DOHH2 (cell line): ENCODE results near the gene KSR1.

Experiments used
- H3F3A ChIP-seq: fragments of 200-600 bp; sonication (generic), shearing (Covaris generic); 2 replicates; pipeline ENCODE4 v1.6.0; 2016; ENCODE audit warnings: antibody characterized with exemption, mild to moderate bottlenecking; ENCODE audit not compliant: control insufficient read depth, insufficient read depth
- H3K27ac ChIP-seq: fragments of 200-600 bp; sonication (generic); 2 replicates; pipeline ENCODE4 v1.5.1; 2014; ENCODE audit warnings: low read depth, mild to moderate bottlenecking, low read length, moderate library complexity
- H3K27me3 ChIP-seq: fragments of 200-600 bp; sonication (generic); 2 replicates; pipeline ENCODE4 v1.6.1; 2014; ENCODE audit warnings: mild to moderate bottlenecking, low read length, mixed read lengths; ENCODE audit not compliant: control insufficient read depth
- H3K36me3 ChIP-seq: fragments of 200-600 bp; sonication (generic); 2 replicates; pipeline ENCODE4 v1.6.1; 2014; ENCODE audit warnings: mild to moderate bottlenecking, low read length, moderate library complexity, mixed read lengths; ENCODE audit not compliant: control insufficient read depth
- H3K4me1 ChIP-seq: fragments of 200-600 bp; sonication (generic); 2 replicates; pipeline ENCODE4 v1.6.1; 2014; ENCODE audit warnings: mild to moderate bottlenecking, low read length, mixed read lengths; ENCODE audit not compliant: control insufficient read depth
- H3K4me2 ChIP-seq: fragments of 200-600 bp; sonication (generic); 2 replicates; pipeline ENCODE4 v1.6.0; 2014; ENCODE audit warnings: mild to moderate bottlenecking, low read length, moderate library complexity
- H3K4me3 ChIP-seq: fragments of 200-600 bp; sonication (generic); 2 replicates; pipeline ENCODE4 v1.5.1; 2014; ENCODE audit warnings: mild to moderate bottlenecking, low read length, mixed read lengths
- H3K79me2 ChIP-seq: fragments of 200-600 bp; sonication (generic); 2 replicates; pipeline ENCODE4 v1.6.1; 2014; ENCODE audit warnings: mild to moderate bottlenecking, low read length, mixed read lengths; ENCODE audit not compliant: control insufficient read depth
- H3K9me2 ChIP-seq: fragments of 200-600 bp; sonication (generic); replicated peaks from 2 replicates; pipeline ENCODE4 v1.6.1; 2014; ENCODE audit warnings: mild to moderate bottlenecking, low read length, mixed read lengths; ENCODE audit not compliant: control insufficient read depth
- H3K9me3 ChIP-seq: fragments of 200-600 bp; sonication (generic); 2 replicates; pipeline ENCODE4 v1.6.1; 2014; ENCODE audit warnings: antibody characterized with exemption, low read length, mixed read lengths; ENCODE audit not compliant: control insufficient read depth, insufficient read depth
- H4K20me1 ChIP-seq: fragments of 200-600 bp; sonication (generic); 2 replicates; pipeline ENCODE4 v1.6.0; 2014; ENCODE audit warnings: low read depth, mild to moderate bottlenecking, antibody characterized with exemption, low read length, moderate library complexity; ENCODE audit not compliant: control insufficient read depth, insufficient read depth
- EZH2phosphoT487 ChIP-seq: fragments of 200-600 bp; sonication (generic); IDR thresholded peaks from 2 replicates; pipeline ENCODE4 v1.6.1; 2017; ENCODE audit warnings: borderline replicate concordance, mild to moderate bottlenecking, antibody characterized with exemption, low read length, moderate library complexity, mixed read lengths
- TF ChIP-seq, protein P1 (sequence below): fragments of 200-600 bp; sonication (generic); IDR thresholded peaks from one replicate; pipeline ENCODE4 v1.5.1; 2014; ENCODE audit warnings: antibody characterized with exemption, mild to moderate bottlenecking, low read depth, low read length; ENCODE audit not compliant: poor library complexity, severe bottlenecking

Gene KSR1

DNA sequence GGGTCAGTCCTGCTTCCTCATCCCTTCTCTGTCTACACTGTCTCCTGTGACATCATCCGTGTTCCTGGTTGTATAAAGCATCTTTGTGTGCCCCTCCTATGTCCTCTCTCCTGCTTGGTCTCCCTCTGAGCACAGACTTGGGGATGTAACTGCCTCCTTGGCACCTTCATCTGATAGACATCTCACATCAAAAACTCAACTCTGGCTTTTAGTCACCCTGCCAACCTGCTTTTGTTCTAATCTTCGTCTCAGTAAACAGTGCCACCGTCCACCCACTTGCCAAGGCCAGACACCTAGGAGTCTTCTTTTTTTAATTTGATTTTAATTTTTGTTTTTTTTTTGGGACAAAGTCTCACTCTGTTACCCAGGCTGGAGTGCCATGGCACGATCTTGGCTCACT is 16.9 kb upstream of the KSR1 start:
- Histone ChIP-seq H3F3A (no peaks in the 10 kb centered on the region), H3K27me3 (no peaks in the 10 kb centered on the region), H4K20me1 (no peaks in the 10 kb centered on the region), H3K4me2 (no peak overlapping the region), H3K9me2 (no peaks in the 10 kb centered on the region), H3K4me3 (no peak overlapping the region), H3K79me2 (no peaks in the 10 kb centered on the region), H3K36me3 (no peaks in the 10 kb centered on the region), H3K4me1 (no peaks in the 10 kb centered on the region), H3K27ac (no peak overlapping the region), H3K9me3 (no peaks in the 10 kb centered on the region)
- no peak for TF ChIP-seq EZH2phosphoT487
- TF ChIP-seq, protein P1, sequence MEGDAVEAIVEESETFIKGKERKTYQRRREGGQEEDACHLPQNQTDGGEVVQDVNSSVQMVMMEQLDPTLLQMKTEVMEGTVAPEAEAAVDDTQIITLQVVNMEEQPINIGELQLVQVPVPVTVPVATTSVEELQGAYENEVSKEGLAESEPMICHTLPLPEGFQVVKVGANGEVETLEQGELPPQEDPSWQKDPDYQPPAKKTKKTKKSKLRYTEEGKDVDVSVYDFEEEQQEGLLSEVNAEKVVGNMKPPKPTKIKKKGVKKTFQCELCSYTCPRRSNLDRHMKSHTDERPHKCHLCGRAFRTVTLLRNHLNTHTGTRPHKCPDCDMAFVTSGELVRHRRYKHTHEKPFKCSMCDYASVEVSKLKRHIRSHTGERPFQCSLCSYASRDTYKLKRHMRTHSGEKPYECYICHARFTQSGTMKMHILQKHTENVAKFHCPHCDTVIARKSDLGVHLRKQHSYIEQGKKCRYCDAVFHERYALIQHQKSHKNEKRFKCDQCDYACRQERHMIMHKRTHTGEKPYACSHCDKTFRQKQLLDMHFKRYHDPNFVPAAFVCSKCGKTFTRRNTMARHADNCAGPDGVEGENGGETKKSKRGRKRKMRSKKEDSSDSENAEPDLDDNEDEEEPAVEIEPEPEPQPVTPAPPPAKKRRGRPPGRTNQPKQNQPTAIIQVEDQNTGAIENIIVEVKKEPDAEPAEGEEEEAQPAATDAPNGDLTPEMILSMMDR = no peak

DNA sequence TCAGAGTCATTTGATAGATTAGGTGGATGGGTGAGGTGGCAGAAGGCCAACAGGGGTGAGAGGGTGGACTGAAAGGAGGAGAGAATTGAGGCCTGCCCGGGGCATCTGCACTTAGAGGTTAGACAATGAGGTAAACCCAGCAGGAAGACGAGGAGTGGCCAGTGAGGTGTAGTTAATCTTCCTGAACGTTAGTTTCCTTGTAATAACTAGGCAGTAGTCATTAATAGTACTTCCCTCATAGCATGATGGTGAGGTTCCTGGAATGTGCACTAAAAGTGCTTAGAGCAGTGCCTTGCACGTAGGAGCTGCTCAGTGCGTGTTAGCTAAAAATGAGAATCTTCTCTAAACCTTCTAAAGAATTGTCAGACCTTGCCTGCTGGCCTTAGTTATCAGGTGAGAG is 13.5 kb upstream of the KSR1 start:
- H3K36me3 ChIP-seq = no peaks in the 10 kb centered on the region
- no peaks in the 10 kb centered on the region for H4K20me1 ChIP-seq
- no peaks in the 10 kb centered on the region for H3K9me2 ChIP-seq
- H3K4me3 ChIP-seq = no peak overlapping the region
- TF ChIP-seq EZH2phosphoT487 = no peak
- TF ChIP-seq, protein P1 = no peak
- no peaks in the 10 kb centered on the region for H3K27me3 ChIP-seq
- no peaks in the 10 kb centered on the region for H3K79me2 ChIP-seq
- no peaks in the 10 kb centered on the region for H3K9me3 ChIP-seq
- H3K4me2 ChIP-seq = no peak overlapping the region
- no peak overlapping the region for H3K27ac ChIP-seq
- no peaks in the 10 kb centered on the region for H3F3A ChIP-seq
- H3K4me1 ChIP-seq = no peaks in the 10 kb centered on the region

DNA sequence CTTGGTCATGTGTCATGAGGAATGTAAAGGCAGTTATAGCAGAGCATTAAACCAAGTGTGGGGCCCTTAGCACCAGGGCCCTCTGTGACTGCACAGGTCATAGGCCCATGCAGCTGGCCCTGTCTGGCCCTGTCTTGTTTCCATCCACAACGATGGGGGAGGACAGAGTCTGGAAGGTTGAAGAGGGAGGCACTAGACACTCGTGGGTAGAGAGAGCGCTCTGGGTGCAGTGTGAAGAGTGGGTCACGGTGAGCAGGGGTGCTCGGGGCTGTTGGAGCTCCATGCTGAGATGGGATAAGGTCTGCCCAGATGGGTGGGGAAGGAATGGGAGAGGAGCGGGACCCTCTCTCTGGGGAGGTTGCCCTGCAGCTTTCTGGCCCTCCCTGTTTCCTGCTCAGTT is 12.8 kb upstream of the KSR1 start:
- Histone ChIP-seq H3K27me3 (no peaks in the 10 kb centered on the region), H3K4me3 (no peak overlapping the region), H3K9me3 (no peaks in the 10 kb centered on the region), H3K4me2 (no peak overlapping the region), H4K20me1 (no peaks in the 10 kb centered on the region), H3K36me3 (no peaks in the 10 kb centered on the region), H3K4me1 (no peaks in the 10 kb centered on the region), H3F3A (no peaks in the 10 kb centered on the region), H3K79me2 (no peaks in the 10 kb centered on the region), H3K27ac (no peak overlapping the region), H3K9me2 (no peaks in the 10 kb centered on the region)
- TF ChIP-seq, protein P1 = no peak
- no peak for TF ChIP-seq EZH2phosphoT487

DNA sequence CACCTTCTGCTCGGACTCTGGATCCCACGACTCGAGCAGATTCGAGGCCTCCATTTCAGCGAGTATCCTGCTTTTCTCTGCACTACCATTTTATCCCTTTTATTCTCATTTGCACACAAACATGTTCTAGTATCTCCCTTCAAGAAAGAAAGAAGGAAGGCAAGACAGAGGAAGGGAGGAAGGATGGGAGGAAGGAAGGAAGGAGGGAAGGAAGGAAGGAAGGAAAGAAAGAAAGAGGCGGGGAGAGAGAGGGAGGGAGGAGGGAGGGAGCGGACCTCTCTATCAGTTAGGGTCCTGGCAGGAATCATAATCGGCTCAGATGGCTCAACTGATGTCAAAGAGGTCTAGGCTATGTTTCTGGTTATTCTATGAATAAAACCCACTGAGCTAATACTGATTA is 10.3 kb upstream of the KSR1 start:
- Histone ChIP-seq H3K36me3 (no peaks in the 10 kb centered on the region), H4K20me1 (no peaks in the 10 kb centered on the region), H3K27ac (no peak overlapping the region), H3K27me3 (peaks cover 3% of the 10 kb centered on the region), H3K9me2 (no peaks in the 10 kb centered on the region), H3K4me1 (no peaks in the 10 kb centered on the region), H3F3A (no peaks in the 10 kb centered on the region), H3K4me3 (no peak overlapping the region), H3K9me3 (no peaks in the 10 kb centered on the region), H3K4me2 (no peak overlapping the region), H3K79me2 (no peaks in the 10 kb centered on the region)
- TF ChIP-seq EZH2phosphoT487 = no peak
- TF ChIP-seq, protein P1 = no peak
